H9 (cell line): ENCODE results near the gene C1QL4. TPM values are rescaled to one million over a fixed set of nuclear protein-coding genes. Genes with fewer than 3 reads are reported as not detected.

Source experiments
- DNase-seq: peaks from one replicate; pipeline ENCODE4 v3.0.0-alpha.2; 2017
- H2AFZ ChIP-seq: one replicate; pipeline ENCODE4 v1.6.1; 2013; ENCODE audit warnings: mild to moderate bottlenecking, low read length, control low read depth, moderate library complexity
- H2AK5ac ChIP-seq: 2 replicates; pipeline ENCODE4 v1.6.1; 2013; ENCODE audit warnings: low read length, control low read depth, mixed read lengths; ENCODE audit not compliant: insufficient read length
- H2BK120ac ChIP-seq: one replicate; pipeline ENCODE4 v1.6.1; 2013; ENCODE audit warnings: low read depth, mild to moderate bottlenecking, low read length, control low read depth, inconsistent platforms; ENCODE audit not compliant: poor library complexity, severe bottlenecking
- H2BK12ac ChIP-seq: 2 replicates; pipeline ENCODE4 v1.6.1; 2013; ENCODE audit warnings: low read length, control low read depth, mixed read lengths, low read depth; ENCODE audit not compliant: insufficient read length
- H2BK15ac ChIP-seq: 2 replicates; pipeline ENCODE4 v1.6.1; 2013; ENCODE audit warnings: low read depth, low read length, control low read depth
- H2BK20ac ChIP-seq: one replicate; pipeline ENCODE4 v1.6.1; 2013; ENCODE audit warnings: low read depth, mild to moderate bottlenecking, low read length, control low read depth, inconsistent platforms; ENCODE audit not compliant: poor library complexity, severe bottlenecking
- H2BK5ac ChIP-seq: 2 replicates; pipeline ENCODE4 v1.6.1; 2013; ENCODE audit warnings: low read length, control low read depth, mixed read lengths; ENCODE audit not compliant: insufficient read length
- H3K14ac ChIP-seq: 2 replicates; pipeline ENCODE4 v1.6.1; 2013; ENCODE audit warnings: low read length, control low read depth; ENCODE audit not compliant: insufficient read depth
- H3K18ac ChIP-seq: 2 replicates; pipeline ENCODE4 v1.6.1; 2013; ENCODE audit warnings: low read depth, mild to moderate bottlenecking, mixed read lengths, low read length, control low read depth; ENCODE audit not compliant: insufficient read length
- H3K23ac ChIP-seq: 2 replicates; pipeline ENCODE4 v1.6.1; 2013; ENCODE audit warnings: low read length, control low read depth, mixed read lengths, low read depth; ENCODE audit not compliant: insufficient read length
- H3K23me2 ChIP-seq: 2 replicates; pipeline ENCODE4 v1.6.1; 2013; ENCODE audit warnings: low read depth, mild to moderate bottlenecking, mixed read lengths, low read length, control low read depth; ENCODE audit not compliant: insufficient read length, poor library complexity, severe bottlenecking
- H3K27ac ChIP-seq: 2 replicates; pipeline ENCODE4 v1.5.1; 2013; ENCODE audit warnings: low read length, control low read depth, mixed read lengths, low read depth; ENCODE audit not compliant: insufficient read length
- H3K27me3 ChIP-seq: 2 replicates; pipeline ENCODE4 v1.6.1; 2013; ENCODE audit warnings: low read length, control low read depth, inconsistent platforms; ENCODE audit not compliant: insufficient read depth
- H3K4ac ChIP-seq: 2 replicates; pipeline ENCODE4 v1.6.1; 2013; ENCODE audit warnings: low read depth, mild to moderate bottlenecking, control low read depth, inconsistent platforms, low read length, moderate library complexity
- H3K4me1 ChIP-seq: 2 replicates; pipeline ENCODE4 v1.6.1; 2013; ENCODE audit warnings: low read length, control low read depth, inconsistent platforms; ENCODE audit not compliant: insufficient read depth
- H3K4me2 ChIP-seq: 2 replicates; pipeline ENCODE4 v1.6.1; 2013; ENCODE audit warnings: low read length, control low read depth, mixed read lengths; ENCODE audit not compliant: insufficient read length, insufficient read depth
- H3K56ac ChIP-seq: 2 replicates; pipeline ENCODE4 v1.6.1; 2013; ENCODE audit warnings: low read depth, mild to moderate bottlenecking, mixed read lengths, low read length, control low read depth; ENCODE audit not compliant: insufficient read length
- H3K79me1 ChIP-seq: 2 replicates; pipeline ENCODE4 v1.6.1; 2013; ENCODE audit warnings: low read depth, mild to moderate bottlenecking, moderate library complexity, low read length, control low read depth, inconsistent platforms; ENCODE audit not compliant: insufficient read depth, poor library complexity, severe bottlenecking
- H3K79me2 ChIP-seq: 2 replicates; pipeline ENCODE4 v1.6.1; 2013; ENCODE audit warnings: low read length, control low read depth, inconsistent platforms; ENCODE audit not compliant: insufficient read depth
- H3K9ac ChIP-seq: 2 replicates; pipeline ENCODE4 v1.6.1; 2013; ENCODE audit warnings: low read length, control low read depth, mixed read lengths; ENCODE audit not compliant: insufficient read length; ENCODE audit errors: extremely low read depth
- H3K9me3 ChIP-seq: one replicate; pipeline ENCODE4 v1.6.1; 2013; ENCODE audit warnings: low read depth, low read length, inconsistent platforms; ENCODE audit not compliant: control insufficient read depth
- H3T11ph ChIP-seq: one replicate; pipeline ENCODE4 v1.6.1; 2013; ENCODE audit warnings: mild to moderate bottlenecking, low read length, control low read depth, inconsistent platforms
- H4K20me1 ChIP-seq: one replicate; pipeline ENCODE4 v1.6.1; 2013; ENCODE audit not compliant: control insufficient read depth, insufficient read length, insufficient read depth
- H4K5ac ChIP-seq: 2 replicates; pipeline ENCODE4 v1.6.1; 2013; ENCODE audit warnings: low read depth, mild to moderate bottlenecking, mixed read lengths, low read length, control low read depth; ENCODE audit not compliant: insufficient read length
- H4K8ac ChIP-seq: replicated peaks from 2 replicates; pipeline ENCODE4 v1.6.1; 2013; ENCODE audit warnings: low read length, control low read depth, mixed read lengths, low read depth; ENCODE audit not compliant: insufficient read length
- H4K91ac ChIP-seq: 2 replicates; pipeline ENCODE4 v1.6.1; 2013; ENCODE audit warnings: low read depth, mild to moderate bottlenecking, moderate library complexity, mixed read lengths, low read length, control low read depth; ENCODE audit not compliant: insufficient read length
- H3K27ac Mint-ChIP-seq, 3 experiments: 2 replicates in 2 of 3; 3 replicates in 1 of 3; pipeline ENCODE4 v1.8.0; 2020 to 2021; ENCODE audit warnings: mixed read lengths in 3 of 3, mild to moderate bottlenecking in 1 of 3, moderate library complexity in 1 of 3
- H3K27me3 Mint-ChIP-seq: 2 replicates; pipeline ENCODE4 v1.8.0; 2021; ENCODE audit warnings: low read depth, mild to moderate bottlenecking, moderate library complexity, mixed read lengths
- H3K36me3 Mint-ChIP-seq, 3 experiments: 2 replicates in 2 of 3; 3 replicates in 1 of 3; pipeline ENCODE4 v1.8.0; 2020 to 2021; ENCODE audit warnings: low read depth in 3 of 3, mixed read lengths in 3 of 3; ENCODE audit not compliant: insufficient read depth in 1 of 3
- H3K4me1 Mint-ChIP-seq, 2 experiments: 2 replicates each; pipeline ENCODE4 v1.8.0; 2020; ENCODE audit warnings: mixed read lengths in 2 of 2
- H3K4me3 Mint-ChIP-seq, 2 experiments: 2 replicates in 1 of 2; 3 replicates in 1 of 2; pipeline ENCODE4 v1.8.0; 2020 to 2021; ENCODE audit warnings: mild to moderate bottlenecking in 2 of 2, mixed read lengths in 2 of 2, moderate library complexity in 1 of 2
- H3K9me3 Mint-ChIP-seq, 2 experiments: 2 replicates in 1 of 2; 3 replicates in 1 of 2; pipeline ENCODE4 v1.8.0; 2020; ENCODE audit warnings: mild to moderate bottlenecking in 2 of 2, mixed read lengths in 2 of 2, moderate library complexity in 1 of 2
- WGBS: extraction: QIAGEN DNeasy Blood & Tissue Kit; methylation state at CpG from one replicate; pipeline ENCODE4 v1.1.7; 2013; ENCODE audit warnings: missing lambda C conversion rate, low lambda C conversion rate, mixed read lengths; ENCODE audit not compliant: insufficient read length; ENCODE audit errors: extremely low coverage; 5-methylcytosine and 5-hydroxymethylcytosine counted together
- total RNA-seq: library from RNA; stranded (reverse); gene quantifications from 2 replicates; pipeline ENCODE4 v1.2.1, GENCODE V29; 2021
- TF ChIP-seq, protein P1 (sequence below): fragments of 200-600 bp; sonication (generic); conservative IDR thresholded peaks from 3 replicates; pipeline ENCODE4 v1.8.0; 2021; ENCODE audit warnings: antibody characterized with exemption, mild to moderate bottlenecking

C1QL4 gene
- total RNA-seq, 1 experiment from 2014 or later, result 1.9 TPM

DNA sequence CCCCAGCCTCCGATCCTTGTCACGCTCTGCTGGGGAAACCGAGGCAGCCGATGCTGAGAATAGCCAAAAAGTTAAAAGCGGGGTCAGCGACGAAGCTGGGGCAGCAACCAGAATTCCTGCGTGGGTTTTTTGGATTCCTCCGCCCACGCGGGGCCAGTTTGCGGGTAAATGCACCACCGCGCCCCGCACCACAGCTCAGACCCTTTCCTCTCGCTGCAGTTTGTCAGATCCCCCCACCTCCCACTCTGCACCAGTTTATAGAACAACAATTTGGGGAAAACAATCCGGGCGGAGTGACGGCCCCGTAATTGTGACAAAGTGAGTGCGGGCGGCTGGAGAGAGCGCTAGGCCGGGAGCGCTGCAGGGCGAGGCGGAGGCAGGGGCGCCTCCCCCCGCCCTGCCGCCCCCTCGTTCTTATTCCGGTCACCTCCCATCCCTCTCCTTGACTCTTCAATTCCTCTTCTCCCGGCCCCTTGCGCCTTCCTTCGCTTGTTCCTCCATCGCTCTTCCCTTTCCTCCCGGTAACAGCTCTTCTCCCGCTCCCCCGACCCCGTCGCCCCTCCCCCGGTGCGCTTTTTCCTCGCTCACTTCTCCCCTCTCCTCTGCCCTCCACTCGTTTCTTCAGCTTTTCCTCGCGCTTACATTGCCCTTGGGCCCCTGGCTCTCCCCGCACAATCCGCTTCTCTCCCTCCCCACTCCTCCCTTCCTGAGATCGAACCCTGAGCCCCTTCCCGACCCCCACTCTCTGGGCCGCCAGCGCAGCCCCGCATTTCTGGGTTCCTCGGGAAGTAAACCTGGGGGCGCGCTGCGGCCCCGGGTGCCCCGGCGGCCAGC is 9.1 kb upstream of the C1QL4 start:
- no peak overlapping the region for H4K5ac ChIP-seq
- H3K4me3 Mint-ChIP-seq, result peak overlapping the region; percentile 61 to 87
- H3K56ac ChIP-seq, result no peak overlapping the region
- H3K27ac Mint-ChIP-seq, result no peak overlapping the region
- H3K27me3 Mint-ChIP-seq, result peaks cover 95% of the 10 kb centered on the region
- TF ChIP-seq, protein P1, sequence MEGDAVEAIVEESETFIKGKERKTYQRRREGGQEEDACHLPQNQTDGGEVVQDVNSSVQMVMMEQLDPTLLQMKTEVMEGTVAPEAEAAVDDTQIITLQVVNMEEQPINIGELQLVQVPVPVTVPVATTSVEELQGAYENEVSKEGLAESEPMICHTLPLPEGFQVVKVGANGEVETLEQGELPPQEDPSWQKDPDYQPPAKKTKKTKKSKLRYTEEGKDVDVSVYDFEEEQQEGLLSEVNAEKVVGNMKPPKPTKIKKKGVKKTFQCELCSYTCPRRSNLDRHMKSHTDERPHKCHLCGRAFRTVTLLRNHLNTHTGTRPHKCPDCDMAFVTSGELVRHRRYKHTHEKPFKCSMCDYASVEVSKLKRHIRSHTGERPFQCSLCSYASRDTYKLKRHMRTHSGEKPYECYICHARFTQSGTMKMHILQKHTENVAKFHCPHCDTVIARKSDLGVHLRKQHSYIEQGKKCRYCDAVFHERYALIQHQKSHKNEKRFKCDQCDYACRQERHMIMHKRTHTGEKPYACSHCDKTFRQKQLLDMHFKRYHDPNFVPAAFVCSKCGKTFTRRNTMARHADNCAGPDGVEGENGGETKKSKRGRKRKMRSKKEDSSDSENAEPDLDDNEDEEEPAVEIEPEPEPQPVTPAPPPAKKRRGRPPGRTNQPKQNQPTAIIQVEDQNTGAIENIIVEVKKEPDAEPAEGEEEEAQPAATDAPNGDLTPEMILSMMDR, result no peak
- no peaks in the 10 kb centered on the region for H3K79me2 ChIP-seq
- no peak overlapping the region for H3K18ac ChIP-seq
- H4K20me1 ChIP-seq, result peaks cover 3% of the 10 kb centered on the region
- no peak overlapping the region for H4K91ac ChIP-seq
- peaks cover 65% of the 10 kb centered on the region for H3K27me3 ChIP-seq
- H2AK5ac ChIP-seq, result no peak overlapping the region
- no peaks in the 10 kb centered on the region for H3K9me3 ChIP-seq
- H2BK15ac ChIP-seq, result no peak overlapping the region
- peak; percentile 54 for DNase-seq
- H3K79me1 ChIP-seq, result no peaks in the 10 kb centered on the region
- H3K4me1 ChIP-seq, result peaks cover 3% of the 10 kb centered on the region; the same call in 1 of the 2 replicates
- no peak overlapping the region for H2AFZ ChIP-seq
- no peak overlapping the region for H3K23ac ChIP-seq
- peaks cover 0 to 1% (median 0%) of the 10 kb centered on the region in 3 experiments; a peak in 1 of 7 replicates for H3K36me3 Mint-ChIP-seq
- H3K23me2 ChIP-seq, result peaks cover 36% of the 10 kb centered on the region
- no peak overlapping the region for H3K14ac ChIP-seq
- H3K9me3 Mint-ChIP-seq, result peaks cover 1 to 3% of the 10 kb centered on the region in 2 experiments; a peak in 2 of 5 replicates
- H2BK120ac ChIP-seq, result no peak overlapping the region
- no peak overlapping the region for H2BK20ac ChIP-seq
- no peak overlapping the region for H3K27ac ChIP-seq
- H3K4me2 ChIP-seq, result peak overlapping the region; percentile 45
- H3K4me1 Mint-ChIP-seq, result peaks cover 33 to 38% of the 10 kb centered on the region in 2 experiments
- H3K4ac ChIP-seq, result no peak overlapping the region
- no peak overlapping the region for H3K9ac ChIP-seq
- H4K8ac ChIP-seq, result no peak overlapping the region
- no CpG with 5 or more reads among the region's 61 CpGs for WGBS
- H3T11ph ChIP-seq, result no peak overlapping the region
- H2BK5ac ChIP-seq, result no peak overlapping the region
- no peak overlapping the region for H2BK12ac ChIP-seq
